CD4-positive, alpha-beta T cell treated with Interleukin-2 at 100 ng/mL for 4 hours (primary cell): Measurements from ENCODE around the gene SCN1B.

Experiments used
- DNase-seq: peaks from one replicate; pipeline ENCODE4 v3.0.0-alpha.2; 2020; ENCODE audit warnings: low spot score

SCN1B gene

GRCh38 chr19:35074426-35075201, 44.3 kb downstream of the SCN1B start:
- no peak for DNase-seq

GRCh38 chr19:35075202-35076025, 45.1 kb downstream of the SCN1B start:
- no peak for DNase-seq

GRCh38 chr19:35076026-35076370, 45.7 kb downstream of the SCN1B start:
- DNase-seq = no peak

GRCh38 chr19:35076657-35077056, 46.4 kb downstream of the SCN1B start:
- no peak for DNase-seq

GRCh38 chr19:35077411-35078223, 47.3 kb downstream of the SCN1B start:
- DNase-seq = no peak

- DNase-seq = no peak
Measured at GRCh38 chr19:35079826-35080225, 49.6 kb downstream of the SCN1B start.

GRCh38 chr19:35080613-35081170, 50.4 kb downstream of the SCN1B start:
- DNase-seq = no peak

- DNase-seq = no peak
Measured at GRCh38 chr19:35081201-35081600, 50.9 kb downstream of the SCN1B start.

GRCh38 chr19:35083691-35084508, 53.6 kb downstream of the SCN1B start:
- DNase-seq = no peak

GRCh38 chr19:35084509-35084762, 54.2 kb downstream of the SCN1B start:
- no peak for DNase-seq

GRCh38 chr19:35085947-35086346, 55.7 kb downstream of the SCN1B start:
- DNase-seq = no peak

- DNase-seq = no peak
Measured at GRCh38 chr19:35086455-35086854, 56.2 kb downstream of the SCN1B start.

GRCh38 chr19:35087393-35087792, 57.1 kb downstream of the SCN1B start:
- DNase-seq = no peak

GRCh38 chr19:35088131-35088913, 58.1 kb downstream of the SCN1B start:
- DNase-seq = no peak

GRCh38 chr19:35089554-35089953, 59.3 kb downstream of the SCN1B start:
- no peak for DNase-seq
